Uterus (tissue), 4 donors: ENCODE results near the gene MYO1B. TPM values are rescaled to one million over a fixed set of nuclear protein-coding genes. Genes with fewer than 3 reads are reported as not detected.

ENCODE experiments used
- DNase-seq, 2 donors: peaks; one replicate each; pipeline ENCODE4 v3.0.0-alpha.2; 2019 to 2020
- H3K27ac ChIP-seq, 2 donors: fragments of 200-600 bp; sonication (generic); 1 replicate in 1 of 2; 2 replicates in 1 of 2; pipeline ENCODE4 v1.5.1; 2016 to 2018
- H3K27me3 ChIP-seq, 2 donors: fragments of 200-600 bp; sonication (generic); one replicate each; pipeline ENCODE4 v1.5.1; 2018 to 2019; ENCODE audit warnings: control low read depth in 1 of 2
- H3K36me3 ChIP-seq, 2 donors: fragments of 200-600 bp; sonication (generic); one replicate each; pipeline ENCODE4 v1.5.1; 2019; ENCODE audit warnings: control low read depth in 1 of 2
- H3K4me1 ChIP-seq, 2 donors: fragments of 200-600 bp; sonication (generic); one replicate each; pipeline ENCODE4 v1.5.1; 2018 to 2019; ENCODE audit warnings: control low read depth in 1 of 2
- H3K4me3 ChIP-seq, 2 donors: fragments of 200-600 bp; sonication (generic); 1 replicate in 1 of 2; 2 replicates in 1 of 2; pipeline ENCODE4 v1.5.1; 2018 to 2019; ENCODE audit warnings: mild to moderate bottlenecking in 1 of 2
- H3K9me3 ChIP-seq, 2 donors: fragments of 200-600 bp; sonication (generic); one replicate each; pipeline ENCODE4 v1.5.1; 2019; ENCODE audit warnings: control low read depth in 1 of 2
- POLR2A ChIP-seq, 2 donors: fragments of 450-650 bp; IDR thresholded peaks; one replicate each; pipeline ENCODE4 v1.6.1; 2016; ENCODE audit warnings: antibody characterized with exemption in 2 of 2, mild to moderate bottlenecking in 1 of 2, moderate library complexity in 1 of 2
- intact Hi-C: fragments of 100-400 bp; cut with DNase I; formaldehyde crosslinking; loops from one replicate; pipeline ENCODE4 v1.15.1; 2023; ENCODE audit warnings: low total_unique reads
- total RNA-seq, 4 donors: library from RNA; depleted of rRNA in 3 of 4; stranded (reverse); fragments of >200 nt in 3 of 4; gene quantifications; one replicate each; pipeline versions ENCODE4 v1.1.0 to v1.2.4, GENCODE V29; 2014 to 2023
- TF ChIP-seq, protein P1 (sequence below), 4 experiments: fragments of 200-600 bp in 2 of 4; fragments of 450-650 bp in 2 of 4; sonication (generic) in 2 of 4; IDR thresholded peaks; one replicate each; pipeline ENCODE4 v1.5.1; 2016 to 2019; ENCODE audit warnings: antibody characterized with exemption in 4 of 4, mild to moderate bottlenecking in 2 of 4, moderate library complexity in 1 of 4
- donor health status: DM: yes; HTN: yes; CAD: no.

The MYO1B gene
- total RNA-seq, 4 donors from 2014 or later, result 10.3 to 169 (median 29.5) TPM

- Histone ChIP-seq H3K36me3 (no peaks in the 10 kb centered on the region), H3K27me3 (no peaks in the 10 kb centered on the region), H3K9me3 (no peaks in the 10 kb centered on the region), H3K4me3 (no peak overlapping the region), H3K27ac (peak overlapping the region; percentile 47 to 60), H3K4me1 (no peaks in the 10 kb centered on the region)
- intact Hi-C loops, result no loop called here
- TF ChIP-seq, protein P1, sequence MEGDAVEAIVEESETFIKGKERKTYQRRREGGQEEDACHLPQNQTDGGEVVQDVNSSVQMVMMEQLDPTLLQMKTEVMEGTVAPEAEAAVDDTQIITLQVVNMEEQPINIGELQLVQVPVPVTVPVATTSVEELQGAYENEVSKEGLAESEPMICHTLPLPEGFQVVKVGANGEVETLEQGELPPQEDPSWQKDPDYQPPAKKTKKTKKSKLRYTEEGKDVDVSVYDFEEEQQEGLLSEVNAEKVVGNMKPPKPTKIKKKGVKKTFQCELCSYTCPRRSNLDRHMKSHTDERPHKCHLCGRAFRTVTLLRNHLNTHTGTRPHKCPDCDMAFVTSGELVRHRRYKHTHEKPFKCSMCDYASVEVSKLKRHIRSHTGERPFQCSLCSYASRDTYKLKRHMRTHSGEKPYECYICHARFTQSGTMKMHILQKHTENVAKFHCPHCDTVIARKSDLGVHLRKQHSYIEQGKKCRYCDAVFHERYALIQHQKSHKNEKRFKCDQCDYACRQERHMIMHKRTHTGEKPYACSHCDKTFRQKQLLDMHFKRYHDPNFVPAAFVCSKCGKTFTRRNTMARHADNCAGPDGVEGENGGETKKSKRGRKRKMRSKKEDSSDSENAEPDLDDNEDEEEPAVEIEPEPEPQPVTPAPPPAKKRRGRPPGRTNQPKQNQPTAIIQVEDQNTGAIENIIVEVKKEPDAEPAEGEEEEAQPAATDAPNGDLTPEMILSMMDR (IDR thresholded peaks at IDR 0.05), result no peak
- TF ChIP-seq POLR2A (IDR thresholded peaks at IDR 0.05), result no peak
- DNase-seq, result peak; percentile 73 to 82
These were observed 131.9 kb downstream of the MYO1B start for GRCh38 chr2:191376981-191377629.

DNA sequence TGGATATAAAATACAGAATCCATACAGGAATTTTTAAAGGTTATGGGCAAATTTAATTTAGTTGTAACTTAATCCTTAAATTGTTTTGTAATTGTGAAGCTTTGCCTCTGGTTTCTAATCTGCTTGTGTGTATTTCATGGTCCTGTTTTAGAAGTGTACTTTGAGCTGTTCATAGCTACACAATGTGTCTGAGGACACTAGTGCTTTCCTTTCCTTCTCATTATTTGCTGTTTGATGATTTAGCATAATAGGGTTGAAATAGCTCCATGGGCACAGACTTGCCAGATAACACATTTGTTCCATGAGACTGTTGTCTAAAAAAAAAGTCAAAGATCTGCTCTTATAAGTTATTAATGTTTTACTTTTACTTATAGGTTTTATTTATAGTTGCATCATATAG, 134.2 kb downstream of the MYO1B start:
- DNase-seq, result no peak
- H3K9me3 ChIP-seq, result no peaks in the 10 kb centered on the region
- no peaks in the 10 kb centered on the region for H3K36me3 ChIP-seq
- no peaks in the 10 kb centered on the region for H3K4me1 ChIP-seq
- no peaks in the 10 kb centered on the region for H3K27me3 ChIP-seq
- intact Hi-C loops, result no loop called here
- no peak overlapping the region for H3K4me3 ChIP-seq
- TF ChIP-seq POLR2A (IDR thresholded peaks at IDR 0.05), result no peak
- TF ChIP-seq, protein P1 (IDR thresholded peaks at IDR 0.05), result no peak
- H3K27ac ChIP-seq, result no peak overlapping the region

DNA sequence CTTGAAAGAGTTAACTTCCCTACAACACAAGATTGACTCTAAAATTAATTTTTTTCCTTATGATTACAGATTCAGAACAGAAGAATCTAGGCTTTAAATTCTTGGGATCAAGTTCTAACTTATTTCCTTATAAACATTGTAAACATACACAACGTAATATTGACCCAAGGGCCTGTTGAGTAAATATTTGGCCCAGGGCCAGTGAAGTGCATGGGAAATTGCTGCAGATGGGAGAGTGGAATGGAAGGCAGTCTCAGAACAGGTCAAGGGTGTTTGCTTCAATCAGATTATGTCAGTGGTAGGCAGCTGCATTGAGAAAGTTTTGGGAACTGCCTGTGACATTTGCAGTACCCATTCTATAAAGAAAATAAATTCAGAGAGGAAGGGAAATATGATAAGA, 137.6 kb downstream of the MYO1B start:
- intact Hi-C loops, result no loop called here
- H3K4me3 ChIP-seq, result no peak overlapping the region
- no peak for TF ChIP-seq POLR2A (IDR thresholded peaks at IDR 0.05)

DNA sequence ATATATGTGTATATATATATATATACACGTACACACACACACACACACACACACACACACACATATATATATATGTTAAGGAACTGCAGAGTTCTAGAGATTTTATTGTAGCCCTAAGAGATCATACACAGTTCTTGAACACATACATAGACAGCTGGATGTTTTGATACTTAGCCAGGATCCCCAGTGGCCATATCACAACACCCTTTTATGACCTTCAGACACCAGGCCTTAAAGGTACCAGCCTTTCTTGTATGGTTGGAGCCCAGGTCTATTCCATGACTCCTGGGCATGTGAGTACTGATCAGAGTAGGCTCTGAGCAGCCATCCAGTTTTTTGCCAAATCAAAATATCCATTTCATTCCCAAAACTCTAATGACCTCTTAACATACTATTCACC, 138.3 kb downstream of the MYO1B start:
- TF ChIP-seq, protein P1 (IDR thresholded peaks at IDR 0.05), result no peak
- no peak for TF ChIP-seq POLR2A (IDR thresholded peaks at IDR 0.05)
- Histone ChIP-seq H3K9me3 (no peaks in the 10 kb centered on the region), H3K4me1 (no peaks in the 10 kb centered on the region), H3K27ac (no peak overlapping the region), H3K27me3 (no peaks in the 10 kb centered on the region), H3K36me3 (no peaks in the 10 kb centered on the region), H3K4me3 (no peak overlapping the region)
- DNase-seq, result no peak
- intact Hi-C loops, result no loop called here

More for the DNA sequence above, 137.6 kb downstream of the MYO1B start:
- no peak for DNase-seq
- no peaks in the 10 kb centered on the region for H3K4me1 ChIP-seq
- no peaks in the 10 kb centered on the region for H3K27me3 ChIP-seq
- H3K27ac ChIP-seq, result no peak overlapping the region
- H3K9me3 ChIP-seq, result no peaks in the 10 kb centered on the region
- H3K36me3 ChIP-seq, result no peaks in the 10 kb centered on the region

DNA sequence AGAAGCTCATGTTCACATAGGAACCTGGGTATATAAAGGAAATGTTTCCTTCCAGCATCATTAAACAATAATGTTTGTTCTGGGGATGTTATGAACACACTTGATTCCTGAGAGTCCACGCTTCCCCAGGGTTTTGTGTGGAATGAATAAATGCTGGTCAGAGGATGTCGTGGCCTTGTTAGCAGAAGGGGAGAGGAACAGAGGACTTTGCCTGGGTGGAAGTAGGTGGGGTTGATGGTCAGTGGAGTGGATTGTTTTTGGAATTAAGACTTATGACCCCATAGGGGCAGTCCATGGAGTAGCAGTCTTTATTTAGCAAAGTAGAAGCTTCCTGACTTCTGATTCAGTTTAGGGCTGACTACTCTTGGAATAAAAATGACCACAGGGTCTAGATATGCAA, 139.6 kb downstream of the MYO1B start:
- Histone ChIP-seq H3K27ac (no peak overlapping the region), H3K4me1 (no peaks in the 10 kb centered on the region)
- intact Hi-C loops, result no loop called here

More for the DNA sequence above, 139.6 kb downstream of the MYO1B start:
- Histone ChIP-seq H3K4me3 (no peak overlapping the region), H3K27me3 (no peaks in the 10 kb centered on the region), H3K9me3 (no peaks in the 10 kb centered on the region), H3K36me3 (no peaks in the 10 kb centered on the region)
- no peak for TF ChIP-seq POLR2A (IDR thresholded peaks at IDR 0.05)
- TF ChIP-seq, protein P1 (IDR thresholded peaks at IDR 0.05), result no peak
- DNase-seq, result no peak
